ENCODE data around the gene SFN. TPM values are rescaled to one million over a fixed set of nuclear protein-coding genes. Genes with fewer than 3 reads are reported as not detected.

Gene SFN
- total and polyA plus RNA-seq, 2 of the 13 experiments (the other 11 are each of a cell fraction or from before 2014, with no cell fraction given): 4.3 to 5.6 TPM

DNA sequence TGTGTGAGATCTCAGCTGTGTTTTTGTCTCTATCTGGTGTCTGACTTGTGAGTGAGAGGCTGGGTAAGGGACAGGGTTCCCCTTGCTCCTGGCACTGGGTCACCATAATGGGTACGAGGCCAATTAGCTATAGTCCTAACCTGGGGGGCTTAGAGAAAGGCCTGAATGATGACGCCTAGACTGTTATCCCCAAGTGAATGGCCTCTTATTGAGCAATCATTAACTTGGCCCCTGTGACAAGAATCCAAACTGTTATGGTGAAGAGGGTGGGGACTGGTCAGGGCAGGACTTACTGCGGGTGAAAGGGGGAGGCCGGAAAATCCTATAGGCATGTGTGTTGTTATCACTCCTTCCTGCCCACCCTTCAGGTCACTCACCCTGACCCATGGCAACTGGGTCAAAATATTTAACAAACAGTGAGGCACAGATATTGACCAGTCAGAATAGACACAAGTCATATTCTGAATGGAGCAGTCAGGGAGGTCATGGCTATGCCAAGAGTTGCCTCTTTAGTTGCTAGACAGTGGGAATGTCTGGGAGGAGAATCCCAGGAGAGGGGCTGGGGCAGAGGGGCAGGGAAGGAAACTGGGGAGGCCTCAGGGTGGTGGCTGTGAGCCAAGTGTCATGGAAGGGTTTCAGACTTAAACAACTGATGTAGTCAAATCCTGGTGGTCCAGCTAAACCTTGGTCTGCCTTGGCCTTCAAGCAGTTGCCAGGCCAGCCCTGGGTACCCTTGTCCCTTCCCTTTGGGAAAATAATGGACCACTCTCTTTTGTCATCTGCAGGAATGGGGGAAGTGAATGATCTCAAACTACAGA lies 47.6 kb downstream of the SFN start (continued):
- TF ChIP-seq ZMYM2 (CRISPR knock-in tag; IDR thresholded peaks at IDR 0.05): peak; percentile 5; the same call in 1 of the 2 replicates
- 0 out of 2 replicates have a peak, but pooled peaks have one; percentile 61 for TF ChIP-seq ZNF317 (CRISPR knock-in tag; IDR thresholded peaks at IDR 0.05)
- TF ChIP-seq PHB2 (IDR thresholded peaks at IDR 0.05; ENCODE audit: partially characterized antibody): no peak
- TF ChIP-seq, protein P1, sequence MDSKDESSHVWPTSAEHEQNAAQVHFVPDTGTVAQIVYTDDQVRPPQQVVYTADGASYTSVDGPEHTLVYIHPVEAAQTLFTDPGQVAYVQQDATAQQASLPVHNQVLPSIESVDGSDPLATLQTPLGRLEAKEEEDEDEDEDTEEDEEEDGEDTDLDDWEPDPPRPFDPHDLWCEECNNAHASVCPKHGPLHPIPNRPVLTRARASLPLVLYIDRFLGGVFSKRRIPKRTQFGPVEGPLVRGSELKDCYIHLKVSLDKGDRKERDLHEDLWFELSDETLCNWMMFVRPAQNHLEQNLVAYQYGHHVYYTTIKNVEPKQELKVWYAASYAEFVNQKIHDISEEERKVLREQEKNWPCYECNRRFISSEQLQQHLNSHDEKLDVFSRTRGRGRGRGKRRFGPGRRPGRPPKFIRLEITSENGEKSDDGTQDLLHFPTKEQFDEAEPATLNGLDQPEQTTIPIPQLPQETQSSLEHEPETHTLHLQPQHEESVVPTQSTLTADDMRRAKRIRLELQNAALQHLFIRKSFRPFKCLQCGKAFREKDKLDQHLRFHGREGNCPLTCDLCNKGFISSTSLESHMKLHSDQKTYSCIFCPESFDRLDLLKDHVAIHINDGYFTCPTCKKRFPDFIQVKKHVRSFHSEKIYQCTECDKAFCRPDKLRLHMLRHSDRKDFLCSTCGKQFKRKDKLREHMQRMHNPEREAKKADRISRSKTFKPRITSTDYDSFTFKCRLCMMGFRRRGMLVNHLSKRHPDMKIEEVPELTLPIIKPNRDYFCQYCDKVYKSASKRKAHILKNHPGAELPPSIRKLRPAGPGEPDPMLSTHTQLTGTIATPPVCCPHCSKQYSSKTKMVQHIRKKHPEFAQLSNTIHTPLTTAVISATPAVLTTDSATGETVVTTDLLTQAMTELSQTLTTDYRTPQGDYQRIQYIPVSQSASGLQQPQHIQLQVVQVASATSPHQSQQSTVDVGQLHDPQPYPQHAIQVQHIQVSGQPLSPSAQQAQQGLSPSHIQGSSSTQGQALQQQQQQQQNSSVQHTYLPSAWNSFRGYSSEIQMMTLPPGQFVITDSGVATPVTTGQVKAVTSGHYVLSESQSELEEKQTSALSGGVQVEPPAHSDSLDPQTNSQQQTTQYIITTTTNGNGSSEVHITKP (CRISPR knock-in tag; IDR thresholded peaks at IDR 0.05; ENCODE audit: low read depth): peak; percentile 92; the same call in 1 of the 2 replicates
- TF ChIP-seq, protein P2, sequence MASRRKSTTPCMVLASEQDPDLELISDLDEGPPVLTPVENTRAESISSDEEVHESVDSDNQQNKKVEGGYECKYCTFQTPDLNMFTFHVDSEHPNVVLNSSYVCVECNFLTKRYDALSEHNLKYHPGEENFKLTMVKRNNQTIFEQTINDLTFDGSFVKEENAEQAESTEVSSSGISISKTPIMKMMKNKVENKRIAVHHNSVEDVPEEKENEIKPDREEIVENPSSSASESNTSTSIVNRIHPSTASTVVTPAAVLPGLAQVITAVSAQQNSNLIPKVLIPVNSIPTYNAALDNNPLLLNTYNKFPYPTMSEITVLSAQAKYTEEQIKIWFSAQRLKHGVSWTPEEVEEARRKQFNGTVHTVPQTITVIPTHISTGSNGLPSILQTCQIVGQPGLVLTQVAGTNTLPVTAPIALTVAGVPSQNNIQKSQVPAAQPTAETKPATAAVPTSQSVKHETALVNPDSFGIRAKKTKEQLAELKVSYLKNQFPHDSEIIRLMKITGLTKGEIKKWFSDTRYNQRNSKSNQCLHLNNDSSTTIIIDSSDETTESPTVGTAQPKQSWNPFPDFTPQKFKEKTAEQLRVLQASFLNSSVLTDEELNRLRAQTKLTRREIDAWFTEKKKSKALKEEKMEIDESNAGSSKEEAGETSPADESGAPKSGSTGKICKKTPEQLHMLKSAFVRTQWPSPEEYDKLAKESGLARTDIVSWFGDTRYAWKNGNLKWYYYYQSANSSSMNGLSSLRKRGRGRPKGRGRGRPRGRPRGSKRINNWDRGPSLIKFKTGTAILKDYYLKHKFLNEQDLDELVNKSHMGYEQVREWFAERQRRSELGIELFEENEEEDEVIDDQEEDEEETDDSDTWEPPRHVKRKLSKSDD (CRISPR knock-in tag; IDR thresholded peaks at IDR 0.05; ENCODE audit: low read depth): no peak
- no peak for TF ChIP-seq EED (CRISPR knock-in tag; IDR thresholded peaks at IDR 0.05)
- no peak for TF ChIP-seq E2F2 (CRISPR knock-in tag; IDR thresholded peaks at IDR 0.05; ENCODE audit: borderline replicate concordance)
- no peak for TF ChIP-seq ZFP41 (CRISPR knock-in tag; IDR thresholded peaks at IDR 0.05; ENCODE audit: borderline replicate concordance)
- no peak for TF ChIP-seq IKZF1 (IDR thresholded peaks at IDR 0.05)
- TF ChIP-seq MTF2 (CRISPR knock-in tag; IDR thresholded peaks at IDR 0.05; ENCODE audit: borderline replicate concordance): no peak
- TF ChIP-seq NFAT5 (CRISPR knock-in tag; IDR thresholded peaks at IDR 0.05): no peak
- TF ChIP-seq HNRNPLL (IDR thresholded peaks at IDR 0.05; ENCODE audit: low read depth, low read length, poor library complexity, severe bottlenecking): no peak
- 0 out of 2 replicates have a peak, but pooled peaks have one; percentile 46 for TF ChIP-seq RBAK (CRISPR knock-in tag; IDR thresholded peaks at IDR 0.05)

All from HepG2 (cell line).